Measurements from ENCODE around the gene SLC51A.

GRCh38 chr3:196208942-196209695 lies 7.2 kb upstream of the SLC51A start:
- TF ChIP-seq CTCF (conservative IDR thresholded peaks at IDR 0.05; ENCODE audit: low read length) (no peak), EZH2phosphoT487 (IDR thresholded peaks at IDR 0.05; ENCODE audit: borderline replicate concordance, low read depth, low read length) (no peak)

Measured in OCI-LY7 (cell line).